ENCODE results near the gene ZNF329.

DNA sequence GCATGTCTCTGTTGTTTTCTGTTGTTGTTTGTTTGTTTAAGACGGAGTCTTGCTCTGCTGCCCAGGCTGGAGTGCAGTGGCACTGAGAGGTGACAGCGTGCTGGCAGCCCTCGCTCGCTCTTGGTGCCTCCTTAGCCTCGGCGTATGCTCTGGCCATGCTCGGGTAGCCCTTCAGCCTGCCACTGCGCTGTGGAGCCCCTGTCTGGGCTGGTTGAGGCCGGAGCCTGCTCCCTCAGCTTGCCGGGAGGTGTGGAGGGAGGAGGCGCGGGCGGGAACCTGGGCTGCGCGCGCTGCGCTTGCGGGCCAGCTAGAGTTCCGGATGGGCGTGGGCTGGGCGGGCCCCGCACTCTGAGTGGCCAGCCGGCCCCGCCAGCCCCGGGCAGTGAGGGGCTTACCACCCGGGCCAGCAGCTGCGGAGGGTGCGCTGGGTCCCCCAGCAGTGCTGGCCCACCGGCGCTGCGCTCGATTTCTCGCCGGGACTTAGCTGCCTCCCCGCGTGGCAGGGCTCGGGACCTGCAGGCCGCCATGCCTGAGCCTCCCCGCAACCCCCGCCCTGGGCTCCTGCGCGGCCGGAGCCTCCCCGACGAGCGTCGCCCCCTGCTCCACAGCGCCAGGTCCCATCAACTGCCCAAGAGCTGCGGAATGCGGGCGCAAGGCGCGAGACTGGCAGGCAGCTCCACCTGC, 6.6 kb upstream of the ZNF329 start:
- TF ChIP-seq POLR2A (conservative IDR thresholded peaks at IDR 0.05) (no peak), CTCF (IDR thresholded peaks at IDR 0.05 in 2 of 3, conservative IDR thresholded peaks at IDR 0.05 in 1 of 3; ENCODE audit: insufficient read depth in 2 of 3, low read depth in 1 of 3, low read length in 3 of 3) (no peak), EZH2 (IDR thresholded peaks at IDR 0.05; ENCODE audit: borderline replicate concordance, low read depth, low read length) (no peak), ZC3H11A (IDR thresholded peaks at IDR 0.05; ENCODE audit: low read depth, low read length) (no peak)
- TF ChIP-seq, protein P1, sequence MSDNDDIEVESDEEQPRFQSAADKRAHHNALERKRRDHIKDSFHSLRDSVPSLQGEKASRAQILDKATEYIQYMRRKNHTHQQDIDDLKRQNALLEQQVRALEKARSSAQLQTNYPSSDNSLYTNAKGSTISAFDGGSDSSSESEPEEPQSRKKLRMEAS (CRISPR knock-in tag; IDR thresholded peaks at IDR 0.05), result no peak

All from K562 (cell line).